HG03108 (cell line): ENCODE measurements around the gene EPHB2.

Experiments
- ATAC-seq: cut with Tn5 transposase; IDR thresholded peaks from one replicate; pipeline ENCODE4 v1.9.1; 2021; ENCODE audit warnings: moderate library complexity; ENCODE audit not compliant: unreplicated experiment

EPHB2 gene

DNA sequence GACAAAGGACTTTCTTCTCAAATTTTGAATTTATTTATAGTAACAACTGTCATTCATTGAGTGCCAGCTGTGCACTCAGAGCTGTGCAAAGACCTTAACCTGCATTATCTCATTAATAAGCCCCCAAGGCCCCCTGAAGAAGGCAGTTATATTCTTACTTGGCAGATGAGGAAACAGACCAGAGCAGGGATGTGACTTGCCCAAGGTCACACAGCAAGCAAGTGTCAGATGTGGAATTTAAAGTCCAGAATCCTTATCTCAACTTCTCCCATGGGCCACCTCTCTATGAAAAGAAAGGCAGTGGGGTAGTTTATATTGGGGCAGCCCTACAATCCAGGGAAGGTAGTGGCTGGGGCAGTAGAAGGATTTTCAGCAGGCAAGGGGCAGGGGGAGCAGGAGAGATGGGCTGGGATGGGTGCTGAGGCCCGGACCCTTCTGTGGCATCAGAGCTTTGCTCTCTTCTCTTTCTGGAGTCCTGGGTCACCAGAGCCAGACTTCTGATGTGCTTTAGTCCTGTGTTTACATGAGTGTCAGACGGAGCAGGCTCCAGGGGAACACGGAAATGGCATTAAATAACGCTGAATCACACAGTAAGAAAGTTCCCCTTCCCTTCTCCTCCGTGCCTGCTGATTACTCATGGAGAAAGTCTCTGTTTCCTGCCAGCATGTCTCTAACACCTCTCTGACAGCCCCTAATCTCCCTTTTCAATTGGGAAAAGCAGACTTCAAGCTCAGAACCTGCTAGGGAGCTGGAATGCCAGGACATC, 39.5 kb downstream of the EPHB2 start:
- ATAC-seq: no peak

DNA sequence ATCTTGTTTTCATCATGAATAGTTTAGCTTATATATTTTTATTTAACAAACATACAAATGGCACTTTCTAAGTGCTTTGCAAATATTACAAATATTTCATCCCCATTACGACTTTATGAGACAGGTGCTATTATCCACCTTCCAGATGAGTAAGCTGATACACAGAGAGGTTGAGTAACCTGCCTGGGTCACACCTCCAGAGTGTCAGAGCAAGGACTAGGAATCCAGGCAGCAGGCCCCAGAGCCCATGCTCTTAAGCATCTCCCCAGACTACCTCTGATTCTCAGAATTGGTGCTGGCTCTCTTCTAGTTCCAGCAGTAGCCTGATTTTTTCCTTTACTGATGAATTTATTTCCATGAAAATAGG, 40.0 kb downstream of the EPHB2 start:
- ATAC-seq: no peak

DNA sequence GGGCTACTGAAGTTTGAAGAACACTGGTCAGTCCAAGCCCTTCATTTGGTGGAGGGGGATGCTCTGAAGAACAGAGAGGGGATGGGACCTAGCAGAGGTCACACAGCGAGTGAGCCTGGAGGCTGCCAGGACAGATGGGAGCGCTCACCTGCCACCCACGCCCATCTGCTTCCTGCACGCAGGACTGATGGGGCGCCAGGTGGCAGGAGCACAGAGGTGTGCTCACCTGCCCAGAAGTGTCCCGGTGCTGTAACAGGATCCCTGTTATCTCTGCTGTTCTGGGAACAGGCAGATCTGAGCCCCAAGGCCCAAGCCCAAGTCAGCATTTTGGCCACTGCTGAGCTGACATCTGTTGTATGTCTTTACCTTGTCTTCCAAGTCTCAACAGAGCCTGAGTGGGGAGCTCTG, 40.5 kb downstream of the EPHB2 start:
- no peak for ATAC-seq

DNA sequence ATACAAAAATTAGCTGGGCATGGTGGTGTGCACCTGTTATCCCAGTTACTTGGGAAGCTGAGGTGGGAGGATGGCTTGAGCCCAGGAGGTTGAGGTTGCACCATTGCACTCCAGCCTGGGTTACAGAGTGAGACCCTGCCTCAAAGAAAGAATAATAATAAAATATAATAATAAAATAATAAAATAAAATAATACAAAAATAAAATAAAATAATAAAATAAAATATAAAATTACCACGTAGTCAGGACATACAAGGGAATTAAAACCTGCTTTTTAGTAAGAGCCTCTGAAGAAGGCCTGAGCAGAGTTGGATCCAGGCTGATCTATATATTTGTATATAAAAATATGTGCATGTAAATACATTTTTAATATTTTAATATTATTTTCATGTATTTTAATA, 41.7 kb downstream of the EPHB2 start:
- no peak for ATAC-seq

DNA sequence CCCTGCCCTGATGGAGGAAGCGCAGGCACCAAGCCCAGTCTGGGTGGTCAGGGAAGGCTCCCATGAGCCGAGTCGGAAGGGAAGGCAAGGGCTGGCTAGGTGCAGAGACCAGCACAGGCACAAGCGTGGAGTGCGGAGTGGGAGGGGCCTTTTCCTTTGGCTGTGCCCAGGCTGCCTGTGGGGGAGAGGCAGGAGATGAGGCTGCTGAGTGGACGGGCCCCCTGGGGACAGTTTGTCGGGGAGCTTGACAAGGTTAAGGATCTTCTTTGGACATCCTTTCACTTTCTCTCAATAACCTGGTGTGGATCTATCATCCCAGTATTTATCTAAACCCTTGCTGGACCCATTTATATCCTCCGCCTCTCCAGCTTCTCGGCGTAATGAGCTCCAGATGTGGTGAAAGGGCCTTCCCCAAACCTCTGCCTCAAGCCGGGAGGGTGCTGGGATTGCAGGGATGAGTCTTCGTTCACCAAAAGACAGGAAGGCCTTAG, 42.9 kb downstream of the EPHB2 start:
- ATAC-seq: no peak

DNA sequence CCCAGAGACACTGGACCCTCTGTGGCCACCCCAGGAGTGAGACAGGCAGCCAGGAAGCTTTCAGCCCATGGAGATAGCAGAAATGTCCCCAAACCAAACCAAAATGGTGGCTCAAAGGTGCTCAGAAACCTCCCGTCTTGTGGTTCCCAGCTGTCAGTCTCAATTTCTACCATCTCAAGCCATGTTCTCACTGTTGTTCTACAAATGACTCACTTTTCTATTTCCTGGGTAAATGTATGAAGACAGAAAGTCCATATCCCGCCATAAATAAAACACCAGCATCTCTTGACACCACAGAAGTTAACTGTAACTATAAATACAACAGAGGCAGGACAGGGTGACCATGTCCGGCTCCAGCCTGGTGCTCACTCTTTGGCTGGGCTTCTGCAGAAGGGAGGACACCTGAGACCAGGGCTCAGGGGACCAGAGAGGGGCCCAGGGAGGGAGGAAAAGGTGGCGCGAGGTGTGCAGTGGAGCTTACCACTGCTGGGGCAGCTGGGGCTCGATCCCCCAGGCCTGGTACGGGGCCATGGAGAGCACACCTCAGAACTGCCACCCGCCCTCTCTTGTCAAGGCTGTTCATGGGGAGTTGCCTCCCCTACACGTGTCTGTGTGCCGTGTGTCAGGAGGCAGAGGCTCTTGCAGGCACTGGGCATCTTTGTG, 43.6 kb downstream of the EPHB2 start:
- peak; percentile 64 for ATAC-seq

DNA sequence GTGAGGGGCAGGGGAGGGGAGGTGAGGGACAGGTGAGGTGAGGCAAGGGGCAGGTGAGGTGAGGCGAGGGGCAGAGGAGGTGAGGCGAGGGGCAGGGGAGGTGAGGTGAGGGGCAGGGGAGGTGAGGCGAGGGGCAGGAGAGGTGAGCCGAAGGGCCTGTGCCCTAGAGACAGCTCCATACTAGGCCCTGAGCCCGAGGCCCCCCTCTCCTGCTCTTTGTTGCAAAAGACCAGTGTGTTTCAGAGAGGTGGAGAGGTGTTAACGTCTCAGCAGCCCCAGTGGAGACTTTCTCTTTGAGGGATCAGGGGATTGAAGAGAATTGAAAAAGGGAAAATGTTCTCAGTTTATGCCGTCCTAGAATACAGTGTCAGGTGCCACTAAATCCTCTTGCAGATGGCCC, 44.2 kb downstream of the EPHB2 start:
- no peak for ATAC-seq

DNA sequence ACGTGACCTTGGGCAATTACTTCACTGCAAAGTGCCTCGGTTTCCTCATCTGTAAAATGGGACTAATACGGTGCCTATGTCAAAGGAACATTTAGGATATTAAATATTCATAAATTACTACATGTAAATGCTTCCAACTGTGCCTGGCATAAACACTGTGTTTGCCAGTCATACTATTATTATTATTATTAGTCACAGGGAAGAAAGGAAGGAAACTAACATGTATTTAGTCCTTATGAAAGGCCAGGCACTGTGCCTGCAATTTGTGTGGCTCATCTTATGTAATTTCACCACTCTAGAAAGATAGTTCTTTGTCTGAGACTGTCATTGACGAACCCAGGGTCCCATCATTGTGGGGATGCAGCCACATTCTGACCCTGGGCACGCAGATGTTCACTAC, 45.0 kb downstream of the EPHB2 start:
- ATAC-seq: no peak

DNA sequence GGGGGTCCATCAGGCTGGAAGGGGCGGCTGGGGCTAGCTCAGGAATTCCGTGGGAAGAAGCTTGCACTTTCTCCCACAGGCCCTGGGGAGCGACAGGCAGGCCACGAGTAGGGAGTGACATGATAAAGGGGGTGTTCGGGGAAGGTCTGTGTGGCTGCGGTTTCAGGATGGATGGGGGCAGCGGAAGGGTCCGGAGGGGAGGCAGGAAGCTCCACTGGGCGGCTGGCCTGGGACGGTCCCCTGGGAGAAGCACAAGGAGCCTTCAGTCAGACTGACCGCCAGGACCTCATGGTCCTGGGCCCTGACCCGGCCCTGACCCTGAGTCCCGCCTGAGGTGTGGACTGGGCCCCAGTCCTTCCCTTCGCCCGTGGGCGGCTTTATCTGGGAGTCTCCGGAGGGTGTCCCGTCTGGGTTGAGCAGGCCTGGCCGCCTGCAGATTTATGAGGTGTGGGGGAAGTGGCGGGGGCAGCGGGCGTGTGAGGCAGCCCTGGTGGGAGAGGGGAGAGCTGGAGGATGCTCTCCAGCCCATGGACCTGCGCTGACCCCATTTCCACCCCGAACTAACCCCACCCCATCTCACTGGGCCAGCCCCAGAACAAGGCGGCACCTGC, 45.6 kb downstream of the EPHB2 start:
- no peak for ATAC-seq

DNA sequence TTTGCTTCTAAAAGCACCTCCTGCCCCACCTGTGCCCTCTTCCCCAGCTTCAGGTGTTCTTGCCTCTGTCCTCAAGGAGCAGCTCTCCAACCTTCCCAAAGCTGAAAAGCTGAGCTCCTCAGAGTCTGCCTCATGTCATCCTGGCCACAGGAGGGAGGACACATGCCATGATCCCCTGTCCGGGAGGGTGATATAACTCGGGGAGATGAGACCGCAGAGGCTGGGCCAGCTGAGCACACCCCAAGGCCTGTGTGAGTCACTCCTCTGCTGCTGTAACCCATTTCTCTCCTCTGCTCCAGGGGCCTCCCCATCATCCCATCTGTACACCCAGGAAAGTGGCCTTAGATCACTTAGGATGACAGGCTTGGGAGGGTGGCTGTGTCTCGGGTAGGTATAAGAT, 49.8 kb downstream of the EPHB2 start:
- ATAC-seq: no peak

DNA sequence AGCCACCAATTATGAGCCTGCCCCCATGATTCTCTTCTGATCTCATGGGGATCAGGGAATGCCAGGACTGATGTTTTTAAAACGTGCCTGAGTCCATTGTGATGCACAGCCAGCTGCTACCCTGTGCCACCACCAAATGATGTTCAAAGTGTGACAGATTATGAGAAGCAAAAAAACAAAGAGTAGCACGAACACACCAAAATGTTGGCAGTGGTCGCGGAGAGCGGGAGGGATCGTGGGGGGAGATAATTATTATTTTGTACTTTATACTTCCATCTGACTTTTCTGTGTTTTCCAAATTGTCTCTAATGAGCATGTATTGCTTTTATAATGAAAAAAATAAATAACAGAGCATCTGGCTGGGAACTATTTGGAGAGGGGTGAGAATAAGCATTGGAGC, 50.5 kb downstream of the EPHB2 start:
- no peak for ATAC-seq

DNA sequence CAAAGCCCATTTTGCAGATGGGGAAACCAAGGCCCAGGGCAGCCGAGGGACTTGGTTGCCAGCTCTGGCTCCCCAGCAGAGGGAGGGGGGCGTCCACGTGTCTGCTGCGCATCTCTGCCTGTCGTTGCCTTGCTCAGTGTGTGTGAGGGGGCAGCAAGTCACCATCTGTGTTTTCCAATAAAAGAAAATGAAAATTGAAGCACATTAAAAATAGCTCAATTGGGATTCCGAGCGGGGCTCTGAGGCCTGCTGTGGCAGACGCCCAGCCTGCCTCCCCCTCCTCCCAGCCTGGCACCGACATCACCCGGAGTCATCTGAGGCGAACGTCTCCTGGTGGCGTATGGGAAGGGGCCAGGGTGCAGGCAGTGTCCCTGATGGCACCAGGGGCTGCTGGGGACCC, 51.2 kb downstream of the EPHB2 start:
- ATAC-seq: no peak

DNA sequence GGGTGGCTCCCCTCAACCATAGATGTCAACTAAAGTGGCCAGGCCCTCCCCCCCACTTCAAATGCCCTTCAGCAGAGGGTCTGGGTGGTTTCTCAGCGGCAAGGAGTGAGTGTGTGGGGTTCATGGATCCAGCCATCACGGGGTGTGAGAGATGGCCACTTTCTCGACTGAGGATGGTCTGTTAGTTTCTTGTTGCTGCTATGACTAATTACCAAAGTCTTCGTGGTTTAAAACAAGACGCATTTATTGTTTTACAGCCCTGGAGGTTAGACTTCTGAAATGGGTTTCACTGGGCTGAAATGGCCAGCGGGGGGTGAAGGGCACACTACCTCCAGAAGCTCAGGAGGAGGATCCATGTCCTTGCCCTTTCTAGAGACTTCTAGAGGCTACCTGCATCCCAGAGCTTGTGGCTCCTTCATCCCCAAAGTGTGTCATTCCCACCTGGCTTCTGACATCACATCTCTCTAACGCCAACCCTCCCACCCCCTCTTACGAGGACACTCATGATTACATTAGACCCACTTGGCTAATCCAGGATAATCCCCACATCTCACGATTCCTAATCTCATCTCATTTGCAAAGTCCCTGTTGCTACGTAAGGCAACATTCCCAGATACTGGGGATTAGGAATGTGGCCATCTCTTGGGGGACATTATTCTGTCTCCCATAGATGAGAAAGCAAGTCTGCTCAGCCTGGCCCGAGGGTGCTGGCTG, 53.0 kb downstream of the EPHB2 start:
- ATAC-seq: no peak

DNA sequence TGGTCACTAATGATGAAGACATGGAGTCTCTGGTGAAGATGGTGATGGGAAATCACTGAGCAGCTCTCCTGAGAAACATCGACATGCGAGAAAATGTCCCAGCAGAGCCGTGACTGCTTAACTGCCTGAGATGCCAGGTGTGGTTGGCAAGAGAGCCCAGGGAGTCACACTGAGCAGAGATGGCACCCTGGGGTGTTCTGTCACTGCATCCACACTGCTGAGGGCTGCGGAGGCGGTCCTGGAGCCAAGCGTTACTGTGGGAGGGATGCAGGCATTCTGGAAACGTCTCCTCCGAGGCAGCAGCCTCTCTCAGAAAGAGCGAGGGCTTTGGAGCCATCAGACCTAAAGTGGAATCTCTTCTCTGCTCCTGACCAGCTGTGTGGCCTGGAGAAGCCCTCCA, 57.2 kb downstream of the EPHB2 start:
- ATAC-seq: no peak

DNA sequence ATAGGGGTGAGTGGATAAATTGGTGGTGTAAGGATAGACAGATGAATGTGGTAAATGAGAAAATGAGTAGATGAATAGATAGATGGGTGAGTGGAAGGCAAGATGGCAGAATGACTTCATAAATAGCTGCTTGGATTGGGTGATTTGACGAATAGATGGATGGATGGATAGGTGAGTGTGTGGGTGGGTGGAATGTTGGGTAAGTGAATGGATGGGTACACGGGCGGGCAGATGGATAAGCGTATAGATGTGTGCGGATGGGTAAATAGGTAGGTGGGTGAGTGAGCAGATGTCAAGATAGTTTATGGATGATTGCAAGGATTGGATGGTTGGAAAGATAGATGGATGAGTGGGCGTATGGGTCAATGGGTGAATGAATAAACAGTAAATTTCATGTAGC, 59.3 kb downstream of the EPHB2 start:
- no peak for ATAC-seq

DNA sequence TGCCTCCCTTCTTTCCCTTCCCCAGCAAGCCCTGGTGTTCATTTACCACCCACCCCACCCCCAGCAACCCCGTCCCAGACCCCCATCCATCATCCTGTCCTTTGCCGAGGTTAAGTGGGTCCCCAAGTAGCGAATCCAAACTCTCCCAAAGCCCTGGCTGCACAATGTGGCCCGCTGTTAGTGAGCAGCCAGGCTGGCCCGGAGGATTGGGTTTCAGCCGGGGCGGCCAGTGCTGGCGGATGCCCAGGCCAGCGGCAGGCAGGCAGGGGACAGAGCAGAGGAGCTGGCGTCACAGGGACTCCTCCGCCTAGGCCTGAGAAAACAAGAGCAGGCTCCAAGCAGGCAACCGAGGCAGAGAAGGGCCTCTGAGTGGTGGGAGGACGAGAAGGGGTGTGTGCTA, 61.4 kb downstream of the EPHB2 start:
- ATAC-seq: no peak

DNA sequence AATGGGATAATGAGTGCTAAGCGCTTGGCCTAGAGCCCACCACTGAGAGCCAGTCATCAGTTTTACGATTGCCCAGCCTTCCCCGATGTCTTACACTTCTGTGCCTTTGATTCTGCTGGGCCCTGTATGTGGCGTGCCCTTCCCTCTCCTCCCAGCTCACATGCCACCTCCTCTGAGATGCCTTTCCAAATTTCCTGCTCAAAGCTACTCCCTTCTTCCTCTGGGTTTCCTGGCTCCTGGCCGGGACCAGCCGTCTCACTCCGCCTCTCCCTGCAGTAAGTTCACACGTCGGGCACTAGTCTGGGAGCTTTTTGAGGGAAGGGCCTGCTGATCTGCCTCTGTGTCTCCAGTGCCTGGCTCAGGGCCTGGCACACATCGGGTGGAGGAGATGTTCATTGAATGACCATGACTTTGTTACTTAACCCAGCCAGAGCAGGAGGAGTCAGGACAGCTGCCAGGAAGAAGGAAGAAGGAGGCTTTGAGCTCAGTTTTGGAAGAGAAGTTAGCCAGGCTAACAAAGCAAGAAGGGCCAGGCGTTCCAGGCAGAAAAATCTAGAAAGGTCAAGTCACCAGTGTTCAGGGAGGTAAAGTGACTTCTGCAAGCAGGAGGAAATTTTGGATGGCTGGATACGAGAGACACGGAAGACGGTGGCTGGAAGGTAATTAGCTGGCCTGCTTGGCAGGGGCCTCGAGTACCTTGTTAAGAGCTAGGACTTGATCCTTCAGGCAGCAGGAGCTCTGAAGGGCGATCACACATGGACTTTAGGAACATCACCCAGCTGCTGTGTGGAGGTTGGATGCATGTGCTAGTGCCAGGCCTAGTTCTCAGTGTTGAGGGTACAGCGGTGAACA, 63.6 kb downstream of the EPHB2 start:
- ATAC-seq: no peak

DNA sequence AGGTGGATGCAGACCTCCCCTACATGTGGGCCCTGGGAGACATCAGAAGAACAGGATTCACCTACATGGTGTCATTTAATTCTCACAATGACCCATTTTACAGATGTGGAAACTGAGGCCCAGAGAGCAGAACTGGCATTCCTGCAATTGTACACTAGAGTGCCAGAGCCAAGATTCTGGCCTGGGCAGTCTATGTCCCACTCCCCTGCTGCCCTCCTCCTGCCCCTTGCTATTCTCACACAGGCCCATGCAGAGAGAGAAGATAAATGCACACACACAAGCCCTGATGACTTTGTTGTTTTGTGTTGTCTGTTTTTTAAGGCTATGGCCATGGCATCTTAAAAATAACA, 64.2 kb downstream of the EPHB2 start:
- ATAC-seq: no peak

DNA sequence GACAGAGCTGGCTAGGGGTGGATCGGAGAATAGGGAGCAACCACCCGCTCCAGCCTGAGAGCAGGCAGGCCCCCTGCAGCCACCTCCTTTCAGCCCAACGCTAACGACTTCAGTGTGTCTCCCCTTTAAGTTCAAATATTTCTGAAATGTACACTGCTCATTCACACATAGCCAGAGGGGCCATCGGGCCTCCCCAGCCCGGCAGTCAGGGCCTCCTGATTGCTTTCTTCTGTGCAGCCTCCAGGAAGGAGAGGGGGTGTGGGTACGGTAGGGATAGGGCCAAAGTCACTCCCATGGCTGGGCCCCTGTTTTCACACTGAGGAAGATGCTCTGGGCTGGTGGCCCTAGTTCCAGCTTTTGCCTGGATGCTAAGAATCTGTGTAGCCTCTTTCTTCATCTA, 64.8 kb downstream of the EPHB2 start:
- ATAC-seq: no peak

DNA sequence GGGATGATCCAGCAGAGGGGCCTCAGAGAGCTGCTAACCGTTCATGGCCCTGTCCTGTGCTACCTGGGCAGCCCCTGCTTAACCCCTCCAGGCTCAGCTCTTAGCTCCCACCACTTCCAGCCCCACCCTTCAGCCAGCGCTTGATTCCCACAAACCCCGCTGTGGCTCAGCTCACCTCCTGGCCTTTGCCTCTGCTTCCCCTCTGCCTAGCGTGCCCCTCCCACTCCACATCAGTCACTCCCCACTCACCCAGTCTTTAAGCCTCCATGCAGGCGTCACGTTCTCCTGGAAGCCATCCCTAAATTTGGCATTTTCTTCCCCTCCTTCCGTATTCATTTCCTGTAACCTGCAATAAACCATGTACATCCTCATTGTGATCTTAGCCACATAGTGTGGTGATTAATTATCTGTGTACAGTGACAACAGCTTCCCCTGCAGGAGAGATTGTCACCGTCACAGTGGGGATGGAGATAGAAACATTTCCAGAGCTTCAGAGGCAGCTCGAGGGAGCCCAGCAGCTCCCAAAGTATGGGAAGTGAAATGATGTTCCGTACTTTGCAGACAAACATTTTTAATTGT, 65.5 kb downstream of the EPHB2 start:
- no peak for ATAC-seq
